Stomach smooth muscle (tissue), 2 donors: Measurements from ENCODE around the gene CASZ1.

Experiments
- H3K27ac ChIP-seq: one replicate; pipeline ENCODE4 v1.7.0; 2013; ENCODE audit warnings: mild to moderate bottlenecking, low read length, inconsistent platforms
- H3K27me3 ChIP-seq, 2 donors: one replicate each; pipeline ENCODE4 v1.7.0; 2013; ENCODE audit warnings: low read length in 2 of 2; ENCODE audit not compliant: insufficient read depth in 2 of 2, control insufficient read depth in 1 of 2
- H3K36me3 ChIP-seq, 2 donors: one replicate each; pipeline ENCODE4 v1.7.0; 2013; ENCODE audit warnings: low read length in 2 of 2; ENCODE audit not compliant: control insufficient read depth in 2 of 2, insufficient read depth in 2 of 2
- H3K4me1 ChIP-seq: one replicate; pipeline ENCODE4 v1.7.0; 2013; ENCODE audit warnings: low read length; ENCODE audit not compliant: control insufficient read depth, insufficient read depth
- H3K4me3 ChIP-seq, 2 donors: one replicate each; pipeline ENCODE4 v1.7.0; 2013; ENCODE audit warnings: low read length in 2 of 2
- H3K9ac ChIP-seq, 2 donors: one replicate each; pipeline ENCODE4 v1.7.0; 2013; ENCODE audit warnings: low read length in 2 of 2, mild to moderate bottlenecking in 1 of 2
- H3K9me3 ChIP-seq, 2 donors: one replicate each; pipeline ENCODE4 v1.7.0; 2013; ENCODE audit warnings: low read length in 2 of 2; ENCODE audit not compliant: control insufficient read depth in 2 of 2
- donor health status: healthy.
- donor health status: Pancreatic carcinoma.

CASZ1 gene

DNA sequence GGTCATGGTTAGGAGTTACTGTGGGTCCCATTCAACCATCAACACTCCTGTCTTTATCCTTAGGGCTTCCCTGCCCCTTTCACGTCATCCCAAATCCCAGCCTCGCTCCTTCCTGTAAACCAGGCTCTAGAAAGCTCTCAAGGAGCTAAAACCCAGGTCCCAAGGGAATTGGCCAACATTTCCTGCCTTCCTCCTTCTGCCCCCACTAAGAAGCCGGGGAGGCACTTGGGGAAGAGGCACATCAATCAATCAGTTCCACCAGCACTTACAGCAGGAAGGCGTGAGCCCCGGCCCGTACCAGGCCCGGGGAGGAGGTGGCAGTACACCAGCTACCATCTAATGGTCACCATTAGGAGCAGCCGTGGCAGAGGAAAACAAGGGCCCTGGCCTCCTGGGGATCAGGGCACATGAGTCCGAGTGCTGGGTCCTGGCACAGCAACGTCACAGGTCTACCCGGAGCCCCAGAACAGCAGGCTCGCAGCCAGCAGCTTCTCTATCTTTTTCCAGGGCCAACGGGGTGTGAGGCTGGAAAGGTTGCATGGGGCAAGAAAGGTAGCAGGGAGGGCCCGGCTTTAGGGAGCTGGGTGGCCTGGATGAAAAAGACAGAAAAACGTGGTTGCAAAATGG is 108.6 kb downstream of the CASZ1 start:
- no peaks in the 10 kb centered on the region for H3K9me3 ChIP-seq
- H3K4me1 ChIP-seq: peaks cover 98% of the 10 kb centered on the region
- H3K27ac ChIP-seq: peak overlapping the region; percentile 90
- no peaks in the 10 kb centered on the region for H3K36me3 ChIP-seq
- no peaks in the 10 kb centered on the region for H3K27me3 ChIP-seq
- peak overlapping the region in 1 of 2 donors; percentile 54 for H3K4me3 ChIP-seq
- H3K9ac ChIP-seq: peak overlapping the region; percentile 26 to 36

DNA sequence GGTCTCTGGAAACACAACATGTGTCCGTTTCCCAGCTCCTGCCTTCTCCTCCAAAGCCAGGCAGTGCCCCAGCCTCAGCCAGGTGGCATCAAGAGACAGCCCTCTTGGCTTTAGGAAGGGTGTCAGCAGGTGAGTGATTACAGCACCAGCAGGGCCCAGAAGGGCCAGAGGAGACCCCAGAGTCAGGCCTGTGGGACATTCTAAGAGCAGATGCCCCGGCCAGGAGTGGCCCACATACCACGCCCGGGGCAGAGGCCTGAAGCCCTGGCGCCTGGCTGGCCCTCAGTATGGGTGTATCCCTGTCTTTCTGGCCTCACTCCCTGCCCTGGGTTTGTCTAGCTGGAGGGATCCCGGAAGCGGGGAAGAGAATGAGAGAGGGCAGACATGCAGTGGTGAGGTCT is 109.2 kb downstream of the CASZ1 start:
- Histone ChIP-seq H3K9ac (peak overlapping the region; percentile 26 to 36), H3K27ac (peak overlapping the region; percentile 90), H3K4me3 (peak overlapping the region in 1 of 2 donors; percentile 54), H3K36me3 (no peaks in the 10 kb centered on the region), H3K9me3 (no peaks in the 10 kb centered on the region), H3K27me3 (no peaks in the 10 kb centered on the region), H3K4me1 (peaks cover 98% of the 10 kb centered on the region)

DNA sequence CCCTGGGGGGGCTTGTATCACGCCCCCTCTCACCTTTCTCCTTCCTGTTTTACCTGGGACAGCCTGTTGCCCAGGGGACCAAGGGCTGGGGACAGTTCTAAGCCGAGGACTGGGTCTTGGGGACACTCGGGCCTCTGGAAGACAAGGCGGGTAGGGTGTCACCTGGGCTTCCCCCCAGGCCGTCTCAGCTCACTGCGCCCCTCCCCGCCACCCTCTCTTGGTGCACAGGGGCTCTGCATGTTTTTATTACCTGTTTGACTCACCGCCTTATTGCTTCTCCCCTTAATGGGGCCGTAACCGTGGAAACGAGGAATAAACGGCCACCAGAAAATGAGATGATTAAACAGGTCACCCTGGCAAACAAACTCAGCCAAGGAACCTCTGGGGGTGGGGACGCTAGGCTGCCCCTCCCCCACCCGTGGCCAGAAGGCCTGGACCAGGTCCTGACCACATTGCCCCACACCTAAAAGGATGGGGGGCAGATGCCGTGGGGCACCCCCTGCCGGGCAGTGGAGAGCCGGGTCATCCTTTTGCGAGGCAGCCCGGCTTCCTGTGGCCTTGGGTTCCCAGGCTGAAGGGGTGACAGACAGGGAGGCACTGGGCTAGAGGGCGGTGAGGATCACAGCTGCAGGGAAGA is 109.9 kb downstream of the CASZ1 start:
- H3K9ac ChIP-seq: peak overlapping the region in 1 of 2 donors; percentile 26
- peak overlapping the region in 1 of 2 donors; percentile 22 for H3K4me3 ChIP-seq
- peak overlapping the region; percentile 90 for H3K27ac ChIP-seq
- H3K4me1 ChIP-seq: peaks cover 98% of the 10 kb centered on the region
- no peaks in the 10 kb centered on the region for H3K9me3 ChIP-seq
- H3K27me3 ChIP-seq: no peaks in the 10 kb centered on the region
- no peaks in the 10 kb centered on the region for H3K36me3 ChIP-seq

DNA sequence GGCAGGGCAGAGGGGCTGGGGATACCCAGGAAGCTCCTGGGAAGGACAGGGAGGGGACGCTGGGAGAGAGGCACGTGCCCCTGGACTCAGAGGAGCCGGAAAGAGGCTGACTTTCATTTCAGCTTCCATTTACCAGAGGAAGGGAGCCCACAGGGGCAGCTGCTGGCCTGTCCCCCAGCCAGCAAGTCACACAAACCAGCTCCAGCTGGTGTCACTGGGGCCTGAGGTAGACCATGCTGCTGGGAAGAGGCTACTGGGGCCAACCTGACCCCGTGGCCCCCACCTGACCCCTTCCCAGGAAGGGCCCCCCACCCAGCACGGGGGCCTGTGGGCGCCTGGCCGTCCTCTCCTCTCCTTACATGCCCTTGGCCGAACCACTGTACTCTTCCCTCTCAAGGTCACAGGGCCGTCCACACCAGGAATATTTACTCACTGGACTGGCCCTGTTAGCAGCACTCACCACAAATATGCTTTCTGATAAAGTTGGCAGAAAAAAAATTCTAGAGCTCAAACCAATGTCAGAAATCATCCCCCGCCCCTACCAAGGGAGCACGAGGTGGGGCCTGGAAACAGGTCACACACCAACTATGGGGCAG is 110.5 kb downstream of the CASZ1 start:
- Histone ChIP-seq H3K4me1 (peaks cover 98% of the 10 kb centered on the region), H3K9me3 (no peaks in the 10 kb centered on the region)

DNA sequence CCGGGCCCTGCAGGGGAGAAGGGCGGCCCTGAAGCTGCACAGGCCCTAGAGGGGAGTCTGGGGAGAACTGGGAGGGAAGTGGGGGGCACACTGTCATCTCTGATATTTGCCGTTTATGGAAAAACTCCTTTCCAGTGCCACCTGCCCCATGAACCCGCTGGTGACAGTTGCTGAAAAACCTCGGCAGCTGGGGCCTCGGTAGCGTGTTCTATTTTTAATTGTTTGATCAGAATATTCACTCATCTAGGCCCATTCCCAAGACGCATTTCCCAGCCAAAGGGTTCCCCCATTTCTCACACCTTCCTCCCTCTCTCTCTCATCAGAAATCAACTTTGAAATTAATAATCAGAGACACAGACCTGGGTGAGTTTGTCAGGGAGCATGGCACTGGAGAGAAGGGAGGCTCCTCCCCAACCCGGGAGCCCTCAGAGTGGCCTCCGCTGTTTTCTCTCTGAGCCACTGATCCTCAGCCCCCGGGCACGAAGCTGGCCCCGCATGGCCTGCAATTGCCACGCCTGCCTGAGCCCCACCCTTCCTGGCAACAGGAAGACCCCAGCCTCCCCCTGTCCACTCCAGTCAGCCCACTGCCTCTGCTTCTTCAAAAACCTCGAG is 111.1 kb downstream of the CASZ1 start:
- Histone ChIP-seq H3K4me3 (no peak overlapping the region), H3K9me3 (no peaks in the 10 kb centered on the region), H3K4me1 (peaks cover 98% of the 10 kb centered on the region), H3K27me3 (no peaks in the 10 kb centered on the region), H3K27ac (peak overlapping the region; percentile 90), H3K9ac (peak overlapping the region; percentile 29), H3K36me3 (no peaks in the 10 kb centered on the region)

More for the DNA sequence above, 110.5 kb downstream of the CASZ1 start:
- Histone ChIP-seq H3K4me3 (peak overlapping the region in 1 of 2 donors; percentile 22), H3K9ac (peak overlapping the region; percentile 26 to 29), H3K36me3 (no peaks in the 10 kb centered on the region), H3K27ac (peak overlapping the region; percentile 90), H3K27me3 (no peaks in the 10 kb centered on the region)

DNA sequence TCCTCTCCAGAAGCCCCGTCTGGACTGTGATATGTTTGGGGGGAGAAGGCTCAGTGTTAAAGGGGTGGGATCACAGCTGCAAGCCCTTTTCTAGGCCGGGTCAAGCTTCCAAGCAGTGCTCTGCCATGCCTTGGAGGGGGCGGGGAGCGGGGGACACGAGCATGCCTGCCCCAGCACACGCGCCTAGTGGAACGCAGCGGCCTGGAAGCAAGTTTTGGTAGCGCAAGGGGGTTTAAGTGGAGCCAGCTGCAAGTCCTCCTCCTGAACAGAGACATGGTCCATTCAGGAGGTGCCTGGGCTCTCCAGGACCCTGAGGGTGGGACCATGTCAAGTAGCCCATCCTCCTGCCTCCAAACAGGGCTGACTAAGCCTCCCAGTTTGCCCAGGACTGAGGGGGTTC is 112.2 kb downstream of the CASZ1 start:
- H3K9me3 ChIP-seq: no peaks in the 10 kb centered on the region
- H3K9ac ChIP-seq: peak overlapping the region in 1 of 2 donors; percentile 29
- H3K4me3 ChIP-seq: peak overlapping the region in 1 of 2 donors; percentile 22
- no peaks in the 10 kb centered on the region for H3K27me3 ChIP-seq
- peaks cover 97% of the 10 kb centered on the region for H3K4me1 ChIP-seq
- H3K27ac ChIP-seq: peak overlapping the region; percentile 90
- H3K36me3 ChIP-seq: no peaks in the 10 kb centered on the region

DNA sequence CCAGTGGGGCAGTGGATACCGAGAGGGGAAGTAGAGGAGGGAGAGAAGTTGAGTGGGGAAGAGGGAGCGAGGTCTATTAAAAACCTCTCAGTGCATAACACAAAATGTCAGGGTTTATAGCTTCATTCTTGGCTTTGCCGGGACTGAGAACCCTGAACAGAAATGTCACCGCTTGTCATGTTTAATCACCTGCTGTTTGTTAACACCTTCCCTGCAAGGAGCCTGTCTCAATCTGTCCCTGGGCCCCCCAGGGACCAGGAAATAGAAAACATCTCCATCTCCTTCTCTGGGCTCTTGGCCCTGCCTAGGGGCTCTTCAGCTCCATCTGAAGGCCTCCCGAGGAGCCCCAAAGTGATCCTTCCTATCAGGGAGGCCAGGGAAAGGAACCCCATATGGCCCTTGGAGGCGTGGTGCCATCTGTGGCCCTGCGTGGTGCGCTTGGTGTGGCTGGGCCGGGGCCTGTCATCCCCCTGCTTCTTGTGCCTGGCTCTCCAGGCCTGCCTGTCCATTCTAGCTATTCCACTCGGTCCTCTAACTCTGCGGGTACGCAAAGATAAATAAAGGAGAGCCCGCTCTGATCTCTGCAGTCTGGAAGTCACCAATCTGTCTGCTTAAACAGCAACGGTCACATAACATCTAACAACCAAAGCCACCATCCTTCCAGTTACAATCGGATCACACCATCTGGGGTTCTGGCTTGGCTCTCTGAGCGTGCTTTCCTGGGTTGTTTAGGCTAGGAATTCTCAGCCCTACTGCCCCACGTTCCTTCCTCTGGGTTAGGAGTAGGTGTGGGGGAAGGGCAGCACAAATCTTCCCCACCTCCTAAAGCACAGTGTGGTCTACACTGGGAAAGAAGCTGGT is 113.8 kb downstream of the CASZ1 start:
- H3K27ac ChIP-seq: peak overlapping the region; percentile 92
- peak overlapping the region; percentile 36 to 59 for H3K9ac ChIP-seq
- no peaks in the 10 kb centered on the region for H3K27me3 ChIP-seq
- no peaks in the 10 kb centered on the region for H3K9me3 ChIP-seq
- H3K4me1 ChIP-seq: peaks cover 97% of the 10 kb centered on the region
- no peaks in the 10 kb centered on the region for H3K36me3 ChIP-seq
- peak overlapping the region; percentile 9 to 58 for H3K4me3 ChIP-seq

DNA sequence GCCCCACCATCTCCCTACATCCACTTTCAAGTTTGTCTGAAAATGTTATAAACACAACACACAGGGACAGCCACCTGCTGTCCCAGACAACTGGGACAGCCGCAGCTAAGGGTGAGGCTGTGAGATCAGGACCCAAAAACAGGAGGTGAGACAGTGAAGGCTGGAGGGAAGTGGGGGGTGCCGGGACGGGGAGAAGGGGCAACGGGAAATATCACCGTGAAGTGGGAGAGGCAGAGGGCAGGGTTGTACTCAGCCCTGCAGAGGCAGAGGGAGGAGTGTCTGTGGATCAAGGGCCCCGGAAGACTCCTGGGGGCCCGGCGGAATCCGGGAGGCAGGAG is 114.4 kb downstream of the CASZ1 start:
- H3K9me3 ChIP-seq: no peaks in the 10 kb centered on the region
- peak overlapping the region; percentile 92 for H3K27ac ChIP-seq
- H3K9ac ChIP-seq: peak overlapping the region; percentile 58 to 59
- H3K4me1 ChIP-seq: peaks cover 97% of the 10 kb centered on the region
- no peaks in the 10 kb centered on the region for H3K36me3 ChIP-seq
- peak overlapping the region in 1 of 2 donors; percentile 58 for H3K4me3 ChIP-seq
- no peaks in the 10 kb centered on the region for H3K27me3 ChIP-seq

DNA sequence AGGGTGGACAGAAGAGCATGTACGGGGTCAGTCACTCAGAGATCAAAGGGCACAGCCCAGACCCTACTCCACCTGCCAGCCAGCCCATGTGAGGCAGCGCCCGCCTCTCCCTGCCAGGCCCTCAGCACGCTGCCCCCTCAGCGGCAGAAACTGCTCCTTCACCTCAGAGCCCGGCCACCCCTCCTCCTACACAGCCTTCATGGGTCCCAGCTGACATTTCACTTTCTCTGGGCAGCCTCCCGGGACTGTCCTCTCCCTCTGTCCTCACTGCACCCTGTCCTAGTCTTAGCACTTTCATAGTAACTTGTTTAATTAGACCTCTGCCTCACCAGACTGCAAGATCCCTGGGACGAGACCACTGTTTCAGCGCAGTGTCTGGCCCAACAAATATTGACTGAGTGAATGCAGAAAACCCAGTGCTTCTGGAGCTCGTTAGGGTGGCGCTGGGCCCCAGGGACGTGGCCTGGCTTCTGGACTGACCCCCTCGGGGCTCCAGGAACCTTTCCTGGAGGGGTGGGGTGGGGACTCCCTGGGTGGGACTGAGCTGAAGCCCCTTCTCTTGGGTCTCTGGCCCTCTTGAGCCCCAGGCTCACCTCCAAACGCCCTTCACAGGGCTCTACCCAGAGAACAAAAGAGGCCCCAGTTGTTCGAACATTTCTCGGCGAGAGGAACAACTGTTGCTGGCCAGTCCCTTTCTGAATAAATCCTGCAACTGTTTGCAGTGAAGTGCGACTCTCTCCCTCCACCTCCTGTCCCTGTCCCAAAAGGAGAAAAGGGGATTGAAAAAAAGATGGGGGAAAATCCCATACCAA is 114.9 kb downstream of the CASZ1 start:
- no peaks in the 10 kb centered on the region for H3K27me3 ChIP-seq
- H3K4me1 ChIP-seq: peaks cover 97% of the 10 kb centered on the region
- peak overlapping the region; percentile 92 for H3K27ac ChIP-seq
- H3K4me3 ChIP-seq: peak overlapping the region in 1 of 2 donors; percentile 58
- H3K36me3 ChIP-seq: no peaks in the 10 kb centered on the region
- peak overlapping the region; percentile 58 to 59 for H3K9ac ChIP-seq
- H3K9me3 ChIP-seq: no peaks in the 10 kb centered on the region
